Keratinocyte (primary cell): ENCODE measurements around the gene PRDM8. TPM values are rescaled to one million over a fixed set of nuclear protein-coding genes. Genes with fewer than 3 reads are reported as not detected.

Experiments
- DNase-seq: peaks from one replicate; pipeline ENCODE4 v3.0.0-alpha.2; 2011; ENCODE audit warnings: low read depth, missing footprints, low spot score
- FAIRE-seq: peaks from 2 replicates; lab custom pipeline; 2011; peaks lifted over from hg19 to GRCh38; lab: Jason Lieb, UNC
- H2AFZ ChIP-seq: 2 replicates; pipeline ENCODE4 v1.6.0; 2012; ENCODE audit warnings: low read length, control low read depth, inconsistent platforms; ENCODE audit not compliant: control insufficient read depth
- H3K27ac ChIP-seq: 2 replicates; pipeline ENCODE4 v1.5.1; 2011; ENCODE audit warnings: low read length; ENCODE audit not compliant: control insufficient read depth, insufficient read depth
- H3K27me3 ChIP-seq: 3 replicates; pipeline ENCODE4 v1.6.0; 2011; ENCODE audit warnings: low read length; ENCODE audit not compliant: control insufficient read depth, insufficient read depth; ENCODE audit errors: extremely low read depth
- H3K36me3 ChIP-seq, 2 experiments: 2 replicates in 1 of 2; 3 replicates in 1 of 2; pipeline ENCODE4 v1.5.1; 2011; ENCODE audit warnings: low read length in 2 of 2, mild to moderate bottlenecking in 1 of 2; ENCODE audit not compliant: control insufficient read depth in 2 of 2, insufficient read depth in 2 of 2; ENCODE audit errors: extremely low read depth in 1 of 2
- H3K4me1 ChIP-seq: 3 replicates; pipeline ENCODE4 v1.5.1; 2011; ENCODE audit warnings: low read length; ENCODE audit not compliant: control insufficient read depth, insufficient read depth; ENCODE audit errors: extremely low read depth
- H3K4me2 ChIP-seq: 3 replicates; pipeline ENCODE4 v1.6.0; 2011; ENCODE audit warnings: low read depth, low read length; ENCODE audit not compliant: control insufficient read depth, insufficient read depth; ENCODE audit errors: extremely low read depth
- H3K4me3 ChIP-seq, 3 experiments: fragments of 200-600 bp in 1 of 3; sonication (generic) in 1 of 3; 2 replicates in 2 of 3; 3 replicates in 1 of 3; pipeline ENCODE4 v1.5.1; 2011 to 2016; ENCODE audit warnings: low read length in 3 of 3, mild to moderate bottlenecking in 3 of 3, control low read depth in 2 of 3, inconsistent platforms in 1 of 3, low read depth in 1 of 3, mixed read lengths in 1 of 3, mixed run types in 1 of 3, moderate library complexity in 1 of 3; ENCODE audit not compliant: control insufficient read depth in 2 of 3, insufficient read depth in 2 of 3; ENCODE audit errors: extremely low read depth in 1 of 3
- H3K79me2 ChIP-seq: 2 replicates; pipeline ENCODE4 v1.6.0; 2012; ENCODE audit warnings: low read length; ENCODE audit not compliant: control insufficient read depth, insufficient read depth
- H3K9ac ChIP-seq: 3 replicates; pipeline ENCODE4 v1.6.0; 2011; ENCODE audit warnings: low read length; ENCODE audit not compliant: control insufficient read depth, insufficient read depth; ENCODE audit errors: extremely low read depth
- H3K9me1 ChIP-seq: 3 replicates; pipeline ENCODE4 v1.6.0; 2011; ENCODE audit warnings: low read length; ENCODE audit not compliant: control insufficient read depth, insufficient read depth; ENCODE audit errors: extremely low read depth
- H3K9me3 ChIP-seq: 2 replicates; pipeline ENCODE4 v1.5.1; 2012; ENCODE audit warnings: low read depth, low read length; ENCODE audit not compliant: control insufficient read depth
- H4K20me1 ChIP-seq: 3 replicates; pipeline ENCODE4 v1.6.0; 2011; ENCODE audit warnings: low read length; ENCODE audit not compliant: control insufficient read depth, insufficient read depth; ENCODE audit errors: extremely low read depth
- EZH2 ChIP-seq: IDR thresholded peaks from one replicate; pipeline ENCODE4 v1.6.1; 2012; ENCODE audit warnings: inconsistent platforms, mild to moderate bottlenecking, low read length, moderate library complexity
- dilution Hi-C: fragments of 300-500 bp; cut with MboI; formaldehyde crosslinking; loops from one replicate; pipeline ENCODE4 v1.7.0; 2020; ENCODE audit warnings: low sequenced_read_pairs; ENCODE audit not compliant: extremely low pct_ligation_motif_present
- polyA plus RNA-seq, 5 experiments: library from polyadenylated mRNA; depleted of rRNA in 3 of 5; stranded (reverse) in 3 of 5; stranded (forward) in 1 of 5; unstranded in 1 of 5; fragments of >200 nt; gene quantifications; 1 replicate in 1 of 5; 2 replicates in 3 of 5; 3 replicates in 1 of 5; pipeline versions ENCODE4 v1.2.1 to v1.2.3, GENCODE V29; 2011 to 2012; ENCODE audit warnings: missing spikeins in 2 of 5, low read depth in 1 of 5, low replicate concordance in 1 of 5
- TF ChIP-seq, protein P1 (sequence below), 3 experiments: IDR thresholded peaks in 1 of 3; conservative IDR thresholded peaks in 1 of 3; optimal IDR thresholded peaks in 1 of 3; 2 replicates in 2 of 3; 3 replicates in 1 of 3; pipeline versions ENCODE3 to v1.5.1; 2011; ENCODE audit warnings: low read length in 3 of 3, mild to moderate bottlenecking in 3 of 3, moderate library complexity in 2 of 3, control low read depth in 1 of 3, inconsistent platforms in 1 of 3; ENCODE audit not compliant: insufficient read depth in 2 of 3; ENCODE audit errors: extremely low read depth in 1 of 3

The PRDM8 gene
- polyA plus RNA-seq, 1 donor (not counting 4 experiments of a cell fraction or from before 2014, with no cell fraction given), result 3.5 TPM

DNA sequence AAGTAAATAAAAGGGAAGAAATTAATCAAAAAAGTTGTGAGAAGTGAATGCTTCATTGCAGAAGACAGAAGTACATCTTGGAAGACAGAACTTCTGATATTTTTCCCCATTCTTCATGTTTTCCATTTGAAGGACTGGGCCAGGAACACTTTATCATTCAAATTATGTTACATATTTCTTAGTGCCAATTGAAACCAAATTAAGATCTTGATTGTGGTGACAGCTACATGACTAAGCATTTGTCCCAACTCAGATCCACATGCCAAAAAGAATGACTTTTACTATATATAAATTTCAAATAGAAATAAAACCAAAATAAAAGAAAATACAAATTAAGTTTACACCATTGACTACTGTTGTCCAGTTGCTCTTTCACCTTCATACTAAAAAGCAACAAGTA, 55.1 kb downstream of the PRDM8 start:
- Histone ChIP-seq H3K36me3 (no peaks in the 10 kb centered on the region), H3K9me3 (no peaks in the 10 kb centered on the region), H3K27me3 (peaks cover 3% of the 10 kb centered on the region), H3K9me1 (no peaks in the 10 kb centered on the region), H4K20me1 (no peaks in the 10 kb centered on the region), H3K4me1 (no peaks in the 10 kb centered on the region), H3K9ac (no peak overlapping the region), H3K4me3 (no peak overlapping the region), H2AFZ (no peak overlapping the region), H3K79me2 (no peaks in the 10 kb centered on the region), H3K4me2 (no peak overlapping the region), H3K27ac (no peak overlapping the region)
- TF ChIP-seq, protein P1, sequence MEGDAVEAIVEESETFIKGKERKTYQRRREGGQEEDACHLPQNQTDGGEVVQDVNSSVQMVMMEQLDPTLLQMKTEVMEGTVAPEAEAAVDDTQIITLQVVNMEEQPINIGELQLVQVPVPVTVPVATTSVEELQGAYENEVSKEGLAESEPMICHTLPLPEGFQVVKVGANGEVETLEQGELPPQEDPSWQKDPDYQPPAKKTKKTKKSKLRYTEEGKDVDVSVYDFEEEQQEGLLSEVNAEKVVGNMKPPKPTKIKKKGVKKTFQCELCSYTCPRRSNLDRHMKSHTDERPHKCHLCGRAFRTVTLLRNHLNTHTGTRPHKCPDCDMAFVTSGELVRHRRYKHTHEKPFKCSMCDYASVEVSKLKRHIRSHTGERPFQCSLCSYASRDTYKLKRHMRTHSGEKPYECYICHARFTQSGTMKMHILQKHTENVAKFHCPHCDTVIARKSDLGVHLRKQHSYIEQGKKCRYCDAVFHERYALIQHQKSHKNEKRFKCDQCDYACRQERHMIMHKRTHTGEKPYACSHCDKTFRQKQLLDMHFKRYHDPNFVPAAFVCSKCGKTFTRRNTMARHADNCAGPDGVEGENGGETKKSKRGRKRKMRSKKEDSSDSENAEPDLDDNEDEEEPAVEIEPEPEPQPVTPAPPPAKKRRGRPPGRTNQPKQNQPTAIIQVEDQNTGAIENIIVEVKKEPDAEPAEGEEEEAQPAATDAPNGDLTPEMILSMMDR (optimal IDR thresholded peaks at IDR 0.05 in 1 of 3, IDR thresholded peaks at IDR 0.05 in 1 of 3, conservative IDR thresholded peaks at IDR 0.05 in 1 of 3; ENCODE audit: extremely low read depth in 1 of 3, insufficient read depth in 2 of 3, low read length in 3 of 3), result no peak
- TF ChIP-seq EZH2, result no peak
- no peak for DNase-seq
- no peak for FAIRE-seq
- dilution Hi-C loops, result no loop called here

DNA sequence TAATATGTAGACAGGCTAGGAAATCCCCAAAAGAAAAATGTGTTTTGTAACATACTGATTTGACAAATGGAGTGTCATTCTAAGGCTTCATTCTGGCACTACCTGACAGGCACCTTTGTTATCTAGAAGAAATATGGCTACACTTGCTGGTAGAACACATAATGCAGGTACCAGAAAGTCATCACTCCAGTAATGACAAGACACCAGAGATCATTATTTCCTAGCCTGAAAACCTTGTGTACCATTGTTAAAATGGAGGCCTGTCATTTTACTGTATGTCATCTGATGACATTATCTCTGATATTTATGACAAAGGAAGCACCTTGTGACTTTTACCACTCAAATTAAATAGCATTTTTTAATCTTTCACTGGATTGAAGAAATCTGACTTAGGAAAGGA, 55.6 kb downstream of the PRDM8 start:
- Histone ChIP-seq H3K9me3 (no peaks in the 10 kb centered on the region), H3K27ac (no peak overlapping the region), H3K79me2 (no peaks in the 10 kb centered on the region), H3K9me1 (no peaks in the 10 kb centered on the region), H3K9ac (no peak overlapping the region), H3K36me3 (no peaks in the 10 kb centered on the region), H3K4me1 (no peaks in the 10 kb centered on the region), H3K4me3 (no peak overlapping the region), H3K4me2 (no peak overlapping the region), H2AFZ (no peak overlapping the region), H4K20me1 (no peaks in the 10 kb centered on the region), H3K27me3 (peaks cover 3% of the 10 kb centered on the region)
- dilution Hi-C loops, result no loop called here
- FAIRE-seq, result no peak
- DNase-seq, result no peak
- TF ChIP-seq, protein P1 (optimal IDR thresholded peaks at IDR 0.05 in 1 of 3, IDR thresholded peaks at IDR 0.05 in 1 of 3, conservative IDR thresholded peaks at IDR 0.05 in 1 of 3; ENCODE audit: extremely low read depth in 1 of 3, insufficient read depth in 2 of 3, low read length in 3 of 3), result no peak
- no peak for TF ChIP-seq EZH2
